Measurements from ENCODE around the gene PCED1B. TPM values are rescaled to one million over a fixed set of nuclear protein-coding genes. Genes with fewer than 3 reads are reported as not detected.
"Not testable (repeated sequence)": the region's sequence is repeated elsewhere in the genome, so short reads cannot be mapped to it uniquely, and the experiment has no call there.

The PCED1B gene
- total RNA-seq, 1 experiment from 2014 or later = 3.3 TPM

GRCh38 chr12:47056944-47057343 lies 22.5 kb upstream of the PCED1B start:
- H3K79me2 ChIP-seq (ENCODE audit: insufficient read depth, low read length); H3K4me1 Mint-ChIP-seq; H3K18ac ChIP-seq (ENCODE audit: insufficient read length, low read depth, low read length); H3K4ac ChIP-seq (ENCODE audit: low read depth, low read length); H3K27ac Mint-ChIP-seq; H4K20me1 ChIP-seq (ENCODE audit: control insufficient read depth, insufficient read depth, insufficient read length); H3K4me2 ChIP-seq (ENCODE audit: insufficient read depth, insufficient read length, low read length); H3K23ac ChIP-seq (ENCODE audit: insufficient read length, low read depth, low read length); H3K9me3 ChIP-seq (ENCODE audit: control insufficient read depth, low read depth, low read length); H3K27ac ChIP-seq (ENCODE audit: insufficient read length, low read depth, low read length); H4K5ac ChIP-seq (ENCODE audit: insufficient read length, low read depth, low read length); H3K23me2 ChIP-seq (ENCODE audit: insufficient read length, low read depth, low read length, poor library complexity, severe bottlenecking); H4K8ac ChIP-seq (replicated peaks; ENCODE audit: insufficient read length, low read depth, low read length); H4K91ac ChIP-seq (ENCODE audit: insufficient read length, low read depth, low read length); H2AFZ ChIP-seq (ENCODE audit: low read length); H3K4me1 ChIP-seq (ENCODE audit: insufficient read depth, low read length); H2BK12ac ChIP-seq (ENCODE audit: insufficient read length, low read depth, low read length); DNase-seq; H3K27me3 Mint-ChIP-seq (ENCODE audit: low read depth); H2BK15ac ChIP-seq (ENCODE audit: low read depth, low read length); H3K79me1 ChIP-seq (ENCODE audit: insufficient read depth, low read depth, low read length, poor library complexity, severe bottlenecking); H2BK20ac ChIP-seq (ENCODE audit: low read depth, low read length, poor library complexity, severe bottlenecking); H3K4me3 Mint-ChIP-seq; H3K56ac ChIP-seq (ENCODE audit: insufficient read length, low read depth, low read length); H2AK5ac ChIP-seq (ENCODE audit: insufficient read length, low read length); H3K14ac ChIP-seq (ENCODE audit: insufficient read depth, low read length); H3K27me3 ChIP-seq (ENCODE audit: insufficient read depth, low read length); H3T11ph ChIP-seq (ENCODE audit: low read length); H2BK5ac ChIP-seq (ENCODE audit: insufficient read length, low read length); H3K9ac ChIP-seq (ENCODE audit: extremely low read depth, insufficient read length, low read length); H2BK120ac ChIP-seq (ENCODE audit: low read depth, low read length, poor library complexity, severe bottlenecking): not testable (repeated sequence)
- H3K9me3 Mint-ChIP-seq = peaks cover 46 to 47% of the 10 kb centered on the region in 2 experiments
- no CpG with 5 or more reads among the region's 12 CpGs for WGBS (ENCODE audit: extremely low coverage, insufficient read length, low lambda C conversion rate)
- peaks cover 7 to 32% (median 31%) of the 10 kb centered on the region in 3 experiments; a peak in 6 of 7 replicates for H3K36me3 Mint-ChIP-seq (ENCODE audit: insufficient read depth in 1 of 3, low read depth in 3 of 3)

- H4K20me1 ChIP-seq (ENCODE audit: control insufficient read depth, insufficient read depth, insufficient read length); H3K4me1 ChIP-seq (ENCODE audit: insufficient read depth, low read length); H3K9ac ChIP-seq (ENCODE audit: extremely low read depth, insufficient read length, low read length); H2BK12ac ChIP-seq (ENCODE audit: insufficient read length, low read depth, low read length); H3K18ac ChIP-seq (ENCODE audit: insufficient read length, low read depth, low read length); H2BK5ac ChIP-seq (ENCODE audit: insufficient read length, low read length); H2BK15ac ChIP-seq (ENCODE audit: low read depth, low read length); H2BK120ac ChIP-seq (ENCODE audit: low read depth, low read length, poor library complexity, severe bottlenecking); H2AFZ ChIP-seq (ENCODE audit: low read length); H4K91ac ChIP-seq (ENCODE audit: insufficient read length, low read depth, low read length); H2BK20ac ChIP-seq (ENCODE audit: low read depth, low read length, poor library complexity, severe bottlenecking); H3K4me1 Mint-ChIP-seq; H3K4me3 Mint-ChIP-seq; H3K27me3 ChIP-seq (ENCODE audit: insufficient read depth, low read length); H3K4me2 ChIP-seq (ENCODE audit: insufficient read depth, insufficient read length, low read length); H3K14ac ChIP-seq (ENCODE audit: insufficient read depth, low read length); H3K79me1 ChIP-seq (ENCODE audit: insufficient read depth, low read depth, low read length, poor library complexity, severe bottlenecking); H3K23ac ChIP-seq (ENCODE audit: insufficient read length, low read depth, low read length); H4K8ac ChIP-seq (replicated peaks; ENCODE audit: insufficient read length, low read depth, low read length); H3K23me2 ChIP-seq (ENCODE audit: insufficient read length, low read depth, low read length, poor library complexity, severe bottlenecking); H3T11ph ChIP-seq (ENCODE audit: low read length); H2AK5ac ChIP-seq (ENCODE audit: insufficient read length, low read length); H4K5ac ChIP-seq (ENCODE audit: insufficient read length, low read depth, low read length); H3K56ac ChIP-seq (ENCODE audit: insufficient read length, low read depth, low read length); H3K79me2 ChIP-seq (ENCODE audit: insufficient read depth, low read length); H3K9me3 ChIP-seq (ENCODE audit: control insufficient read depth, low read depth, low read length); H3K27ac Mint-ChIP-seq; H3K27ac ChIP-seq (ENCODE audit: insufficient read length, low read depth, low read length); DNase-seq; H3K27me3 Mint-ChIP-seq (ENCODE audit: low read depth); H3K4ac ChIP-seq (ENCODE audit: low read depth, low read length): not testable (repeated sequence)
- WGBS (ENCODE audit: extremely low coverage, insufficient read length, low lambda C conversion rate) = no CpG with 5 or more reads among the region's 2 CpGs
- peaks cover 7 to 28% (median 27%) of the 10 kb centered on the region in 3 experiments; a peak in 6 of 7 replicates for H3K36me3 Mint-ChIP-seq (ENCODE audit: insufficient read depth in 1 of 3, low read depth in 3 of 3)
- H3K9me3 Mint-ChIP-seq = peaks cover 39 to 41% of the 10 kb centered on the region in 2 experiments
Measured at GRCh38 chr12:47058640-47059039, 20.8 kb upstream of the PCED1B start.
